NCI-H1092 treated with DMSO at 0.1 percent for 48 hours (cell line): ENCODE measurements around the gene PTPRZ1.
A peak's percentile ranks its signal among the peaks of the same experiment; 100 is the strongest.

Experiments
- DNase-seq: peaks from one replicate; lab custom pipeline; 2025; lab: John Stamatoyannopoulos, UW

The PTPRZ1 gene

DNA sequence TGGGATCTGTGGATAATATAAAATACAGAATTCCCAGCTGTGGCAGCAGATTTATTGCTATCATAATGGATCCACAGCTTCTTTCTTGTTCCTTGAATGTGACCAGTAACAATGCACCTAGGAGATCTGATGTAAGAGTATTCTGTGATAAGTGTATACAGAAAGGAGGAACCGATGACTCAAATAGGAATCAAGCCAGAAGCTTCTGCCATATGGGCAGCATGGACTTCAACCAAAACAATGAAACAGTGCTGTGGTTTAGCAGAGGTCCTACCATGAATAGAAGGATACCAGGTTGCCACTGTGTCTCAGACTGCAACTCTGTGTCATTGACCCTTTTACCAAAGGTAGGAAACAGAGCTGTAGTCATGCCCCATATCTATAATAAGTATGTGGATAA is 81.8 kb downstream of the PTPRZ1 start:
- no peak for DNase-seq

DNA sequence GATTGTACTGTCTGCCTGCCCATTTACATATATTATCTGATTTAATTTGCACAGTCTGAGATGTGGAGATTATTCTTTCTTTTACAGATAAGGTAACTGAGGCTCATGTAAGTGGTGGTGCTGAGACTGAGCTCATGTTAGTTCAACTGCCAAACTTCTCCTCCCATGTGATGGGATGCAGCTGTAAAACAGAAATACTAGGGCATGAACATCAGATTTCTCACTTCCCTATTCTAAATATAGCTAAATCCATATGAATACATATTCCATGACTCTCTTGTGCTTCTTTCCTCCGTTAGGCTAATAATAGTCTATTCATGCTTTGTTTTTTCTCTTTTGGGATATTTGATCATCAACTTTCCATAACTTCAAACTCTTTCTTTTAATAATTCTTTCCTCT is 84.7 kb downstream of the PTPRZ1 start:
- DNase-seq, result no peak

DNA sequence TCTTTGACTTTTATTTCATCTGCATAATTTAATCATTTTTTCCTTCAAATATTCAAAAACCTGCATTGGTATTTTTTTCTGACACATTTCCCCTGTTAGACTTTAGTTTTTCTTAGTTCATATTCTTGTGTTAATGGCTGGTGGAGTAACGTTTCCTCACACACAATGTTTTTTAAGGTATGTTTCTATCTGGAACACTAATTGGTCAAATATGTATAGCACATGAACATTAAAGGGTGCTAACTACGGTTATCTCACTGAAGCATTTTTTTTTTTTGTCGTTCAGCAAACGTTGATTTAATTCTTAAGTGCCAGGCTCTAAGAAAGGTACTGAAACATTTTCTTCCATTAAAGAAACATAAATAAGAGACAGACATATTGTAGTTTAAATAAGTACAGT is 87.7 kb downstream of the PTPRZ1 start:
- DNase-seq, result no peak

DNA sequence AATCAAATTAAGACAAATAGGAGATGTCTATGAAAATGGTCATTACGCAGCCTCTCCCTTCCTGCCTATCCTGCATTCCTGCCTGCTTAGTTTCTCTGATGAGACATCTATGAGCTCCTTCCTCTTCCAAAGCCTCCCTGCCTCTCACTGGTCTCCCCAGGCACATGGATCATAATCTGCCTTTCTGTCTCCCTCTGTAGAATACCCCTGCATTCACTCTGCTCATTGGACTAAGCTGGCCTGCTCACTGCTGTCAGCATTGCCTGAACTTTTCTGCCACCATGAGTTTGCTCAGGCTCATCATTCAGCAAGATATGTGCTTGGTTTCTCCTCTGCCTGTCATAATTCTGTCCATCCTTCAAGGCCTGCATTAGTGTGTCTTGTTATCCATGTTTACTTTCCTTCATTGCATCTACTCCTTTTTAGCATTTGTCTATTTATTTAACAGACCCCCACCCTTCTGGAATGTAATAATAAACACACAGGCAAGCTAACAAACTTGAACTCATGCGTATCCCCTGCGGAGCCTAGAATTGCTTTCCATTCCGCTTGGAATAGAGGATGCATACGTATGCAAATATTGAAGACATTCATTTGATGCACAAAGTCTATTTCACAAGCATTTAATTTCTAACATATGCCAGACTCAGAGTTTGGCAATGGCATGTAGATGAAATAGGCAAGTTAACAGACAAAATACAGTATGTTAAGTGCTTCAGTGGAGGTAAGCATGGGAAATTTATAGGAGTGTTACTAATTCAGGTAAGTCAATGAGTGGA is 88.3 kb downstream of the PTPRZ1 start:
- no peak for DNase-seq

DNA sequence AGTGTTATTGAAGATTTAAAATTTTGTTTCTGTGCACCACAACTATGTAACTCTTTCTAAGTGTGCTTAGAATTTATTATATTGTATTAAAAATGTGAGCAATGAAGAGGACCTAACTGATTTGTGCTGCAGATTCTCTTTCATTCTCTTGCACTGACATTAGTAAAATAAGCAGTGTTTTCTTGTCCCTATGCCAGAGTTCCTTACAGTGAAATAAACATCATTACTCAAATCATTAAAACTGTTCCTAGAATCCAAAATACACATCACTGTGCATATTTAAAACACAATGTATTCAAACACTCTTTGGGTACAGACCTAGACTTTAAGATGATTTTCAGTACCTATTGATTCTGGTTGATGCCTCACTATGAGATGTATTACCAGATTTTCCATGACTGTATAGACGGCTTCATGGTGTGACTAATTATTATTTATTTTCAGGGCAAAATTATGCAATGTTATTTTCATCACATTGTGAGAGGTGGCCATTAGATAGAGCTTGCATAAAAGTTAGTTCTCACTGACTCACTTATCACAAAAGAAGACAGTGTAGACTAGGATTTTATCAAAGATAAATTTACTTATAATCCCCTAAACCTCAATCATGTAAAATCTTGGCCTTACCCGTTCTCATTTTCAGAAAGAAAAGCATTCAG is 93.4 kb downstream of the PTPRZ1 start:
- no peak for DNase-seq

DNA sequence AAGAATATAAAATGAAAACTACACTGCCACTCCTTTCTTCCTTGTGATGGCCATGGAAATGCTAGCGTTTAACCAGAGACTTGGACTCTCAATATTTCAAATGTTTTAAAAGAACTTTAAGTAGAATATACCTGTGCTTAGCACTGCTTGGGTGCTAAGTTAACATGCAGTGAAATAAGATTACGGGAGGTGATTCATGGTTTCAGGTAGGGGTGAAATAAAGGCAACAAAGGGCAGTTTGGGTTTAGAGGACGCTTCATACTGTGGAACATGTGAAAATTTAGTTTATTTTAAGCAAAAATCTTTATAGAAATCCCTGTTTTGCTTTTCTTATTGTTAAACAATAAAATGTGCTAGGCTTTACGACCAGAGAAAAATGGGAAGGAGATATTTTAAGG is 94.0 kb downstream of the PTPRZ1 start:
- DNase-seq, result no peak

DNA sequence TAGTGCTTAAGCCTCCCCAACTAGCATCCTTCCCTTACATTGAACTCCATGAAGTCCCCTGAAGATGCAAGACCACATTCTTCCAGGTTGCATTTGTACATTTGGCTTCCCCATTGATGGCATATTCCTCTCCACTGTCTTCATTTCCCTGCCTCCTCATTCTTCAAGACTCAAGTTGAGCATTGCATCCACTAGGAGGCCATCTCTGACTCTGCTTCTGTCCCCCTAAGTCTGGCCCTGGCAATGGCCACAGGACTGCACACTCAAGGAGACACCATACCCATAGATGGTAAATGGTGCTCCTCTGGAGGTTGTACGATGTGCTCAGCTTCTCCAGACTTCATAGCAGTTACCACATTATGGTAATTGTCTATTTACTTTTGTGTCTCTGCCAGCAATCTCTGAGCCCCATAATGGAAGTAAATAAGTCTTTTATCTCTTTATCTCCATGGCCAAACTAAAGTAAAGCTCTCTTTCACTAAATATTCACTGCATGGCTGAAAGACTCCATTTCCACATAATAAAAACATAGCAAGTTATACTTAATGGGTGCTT is 112.6 kb downstream of the PTPRZ1 start:
- no peak for DNase-seq

DNA sequence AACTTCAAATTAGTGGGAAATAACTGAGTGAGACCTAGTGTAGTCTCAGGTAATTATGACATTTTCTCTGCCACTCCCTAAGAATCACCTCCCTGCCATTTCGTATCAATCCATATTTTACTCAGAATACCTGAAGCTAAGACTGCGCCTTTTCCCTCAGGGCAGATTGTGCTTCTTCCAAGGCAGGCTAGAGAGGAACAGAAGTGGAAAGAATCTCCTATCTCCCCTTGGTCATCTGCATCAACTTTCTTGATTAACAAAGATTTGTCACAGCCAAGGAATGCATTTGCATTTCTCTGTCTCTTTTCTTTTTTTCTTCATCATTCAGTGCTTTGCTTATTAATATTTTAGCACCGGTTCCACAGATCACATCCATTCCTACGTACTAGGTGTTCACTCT is 119.1 kb downstream of the PTPRZ1 start:
- DNase-seq, result no peak

DNA sequence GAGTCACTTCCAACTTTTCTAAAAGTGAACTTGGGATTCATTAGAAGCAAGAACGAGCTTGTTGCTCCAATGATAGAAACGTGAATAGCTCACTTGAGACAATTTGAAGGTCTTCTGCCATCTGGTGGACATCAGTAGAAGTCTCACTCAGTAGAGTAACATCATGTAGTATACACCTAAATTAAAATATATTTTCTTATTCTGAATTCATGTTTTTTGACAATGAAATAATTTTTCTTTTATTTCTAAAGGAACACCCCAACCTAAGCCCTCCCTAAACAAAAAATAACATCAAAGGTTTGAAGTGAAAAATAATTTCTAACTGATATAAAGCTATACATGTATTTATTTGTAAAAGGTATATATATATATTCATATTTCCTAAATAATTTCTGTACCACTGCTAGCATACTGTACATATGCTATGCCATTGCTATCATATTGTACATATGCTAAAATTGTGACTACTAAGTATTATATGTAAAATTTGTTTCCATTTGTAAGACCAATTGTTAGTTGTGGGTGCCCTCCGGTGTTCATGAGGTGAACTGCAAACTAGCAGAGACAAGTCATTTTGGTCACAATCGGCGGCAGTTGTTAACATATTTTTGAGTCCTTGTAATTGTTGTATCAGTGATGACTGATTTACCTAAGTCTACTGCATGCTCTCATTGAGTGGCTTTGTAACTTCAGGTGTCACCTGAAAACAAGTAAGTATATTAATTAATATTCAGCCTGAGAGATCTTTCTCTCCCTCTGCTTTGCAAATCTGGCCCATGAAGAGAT is 121.9 kb downstream of the PTPRZ1 start:
- peak; percentile 79 for DNase-seq

DNA sequence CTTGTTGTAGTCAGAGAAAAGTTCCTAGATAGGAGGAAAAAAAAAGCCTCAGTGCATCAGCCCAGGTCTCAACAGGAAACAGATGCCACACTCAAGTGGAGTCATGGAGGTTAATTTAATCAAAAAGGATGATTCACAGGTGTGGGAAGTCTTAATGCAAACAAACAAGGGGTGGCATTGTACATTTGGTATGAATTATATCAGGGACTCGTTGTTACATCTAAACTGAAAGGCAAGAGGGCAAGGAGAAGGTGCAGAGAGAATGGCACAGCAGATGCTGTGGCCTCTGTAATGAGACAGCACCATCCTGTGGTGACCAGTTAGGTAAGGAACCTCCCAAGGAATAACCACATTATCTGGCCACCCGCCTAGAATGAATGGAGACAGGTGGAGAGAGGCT is 133.7 kb downstream of the PTPRZ1 start:
- no peak for DNase-seq

DNA sequence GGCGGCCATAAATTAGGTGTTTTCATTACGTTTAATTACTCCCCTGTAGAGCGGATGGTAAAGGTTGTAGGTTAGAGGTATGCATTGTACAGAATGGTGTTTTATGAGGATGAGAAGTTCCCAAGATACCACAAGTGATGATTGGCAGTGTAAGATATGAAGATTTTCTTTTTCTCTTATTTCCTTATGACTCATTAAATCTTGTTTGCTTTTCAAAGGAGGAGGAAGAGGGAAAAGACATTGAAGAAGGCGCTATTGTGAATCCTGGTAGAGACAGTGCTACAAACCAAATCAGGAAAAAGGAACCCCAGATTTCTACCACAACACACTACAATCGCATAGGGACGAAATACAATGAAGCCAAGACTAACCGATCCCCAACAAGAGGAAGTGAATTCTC is 137.2 kb downstream of the PTPRZ1 start:
- no peak for DNase-seq

DNA sequence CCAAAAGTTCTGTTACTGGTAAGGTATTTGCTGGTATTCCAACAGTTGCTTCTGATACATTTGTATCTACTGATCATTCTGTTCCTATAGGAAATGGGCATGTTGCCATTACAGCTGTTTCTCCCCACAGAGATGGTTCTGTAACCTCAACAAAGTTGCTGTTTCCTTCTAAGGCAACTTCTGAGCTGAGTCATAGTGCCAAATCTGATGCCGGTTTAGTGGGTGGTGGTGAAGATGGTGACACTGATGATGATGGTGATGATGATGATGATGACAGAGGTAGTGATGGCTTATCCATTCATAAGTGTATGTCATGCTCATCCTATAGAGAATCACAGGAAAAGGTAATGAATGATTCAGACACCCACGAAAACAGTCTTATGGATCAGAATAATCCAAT is 140.1 kb downstream of the PTPRZ1 start:
- no peak for DNase-seq

DNA sequence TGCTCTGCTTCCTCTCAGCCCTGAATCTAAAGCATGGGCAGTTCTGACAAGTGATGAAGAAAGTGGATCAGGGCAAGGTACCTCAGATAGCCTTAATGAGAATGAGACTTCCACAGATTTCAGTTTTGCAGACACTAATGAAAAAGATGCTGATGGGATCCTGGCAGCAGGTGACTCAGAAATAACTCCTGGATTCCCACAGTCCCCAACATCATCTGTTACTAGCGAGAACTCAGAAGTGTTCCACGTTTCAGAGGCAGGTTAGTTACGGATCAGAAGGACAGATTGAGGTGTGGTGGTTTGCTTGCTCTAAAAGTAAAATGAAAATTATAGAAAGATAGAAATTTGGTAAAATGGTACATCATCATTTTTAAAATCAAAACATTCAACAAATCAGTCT is 140.7 kb downstream of the PTPRZ1 start:
- no peak for DNase-seq

DNA sequence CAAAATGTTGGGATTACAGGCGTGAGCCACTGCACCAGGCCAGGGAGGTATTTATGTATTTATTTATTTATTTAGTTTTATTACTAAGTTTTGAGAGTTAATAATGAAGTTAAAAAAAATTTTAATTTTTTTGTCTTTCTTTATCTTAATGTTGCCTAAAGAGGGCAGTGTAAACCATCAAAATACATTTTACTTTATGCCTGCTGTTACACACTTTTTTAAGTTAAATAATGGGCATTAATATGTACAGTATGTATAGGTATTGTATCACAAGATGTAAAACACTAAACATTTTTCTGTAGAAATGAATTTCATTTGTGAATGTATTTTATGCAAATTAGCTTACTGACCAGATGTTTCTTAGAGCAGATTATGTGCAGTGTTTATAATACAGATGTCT is 141.7 kb downstream of the PTPRZ1 start:
- no peak for DNase-seq

DNA sequence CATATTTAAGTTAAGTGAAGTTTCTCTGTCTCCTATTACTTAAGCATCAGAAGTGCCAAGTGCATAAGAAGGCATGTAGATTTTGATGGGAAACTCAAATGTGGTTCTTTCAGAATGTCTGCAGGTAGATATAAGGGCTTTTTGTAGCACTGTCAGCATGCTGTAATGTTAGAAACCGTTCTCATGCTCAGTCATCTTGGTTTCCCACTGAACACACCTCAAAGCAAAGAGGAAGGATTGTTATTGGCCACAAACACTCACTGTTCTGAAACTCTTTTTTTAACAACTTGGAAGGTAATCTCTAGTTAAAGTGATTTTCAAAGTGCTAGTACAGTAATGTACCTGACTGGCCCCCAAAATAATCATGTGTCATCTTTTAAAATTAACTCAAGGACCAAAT is 145.1 kb downstream of the PTPRZ1 start:
- no peak for DNase-seq

DNA sequence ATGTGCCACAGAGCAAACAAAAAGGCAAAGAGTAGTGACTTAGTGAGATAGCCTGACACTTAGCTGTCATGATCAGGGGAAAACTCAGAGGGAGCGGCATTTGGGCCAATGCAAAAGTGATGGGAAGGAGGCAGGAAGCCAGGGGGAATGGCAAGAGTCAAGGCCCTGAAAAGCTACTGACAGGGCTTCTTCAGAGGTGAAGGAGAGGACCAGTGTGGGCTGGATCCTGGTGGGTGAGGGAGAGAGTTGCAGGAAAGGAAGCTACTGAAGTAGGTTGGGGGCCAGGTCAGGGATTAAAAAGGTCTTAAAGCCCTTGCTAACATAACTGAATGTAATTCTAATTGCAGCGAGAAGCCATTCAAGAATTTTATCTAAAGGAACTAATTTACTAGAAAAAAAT is 154.1 kb downstream of the PTPRZ1 start:
- no peak for DNase-seq

DNA sequence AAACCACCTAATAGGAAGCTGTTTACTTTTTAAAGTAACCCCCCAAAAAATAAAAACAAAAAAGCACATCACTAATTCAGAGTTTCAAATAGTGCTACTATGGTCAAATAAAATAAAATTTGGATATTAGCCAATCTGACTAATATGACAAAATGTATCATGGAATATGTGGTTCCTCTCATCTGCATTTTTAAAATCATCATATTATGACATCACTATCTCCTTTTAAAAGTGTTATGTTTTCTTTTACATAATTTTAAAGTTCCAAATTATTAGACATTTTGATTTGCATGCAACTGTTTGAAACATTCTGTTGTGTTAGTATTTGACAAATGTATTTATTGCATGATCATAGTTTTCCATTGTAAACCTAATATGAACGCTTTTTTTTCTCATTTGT is 160.7 kb downstream of the PTPRZ1 start:
- no peak for DNase-seq

DNA sequence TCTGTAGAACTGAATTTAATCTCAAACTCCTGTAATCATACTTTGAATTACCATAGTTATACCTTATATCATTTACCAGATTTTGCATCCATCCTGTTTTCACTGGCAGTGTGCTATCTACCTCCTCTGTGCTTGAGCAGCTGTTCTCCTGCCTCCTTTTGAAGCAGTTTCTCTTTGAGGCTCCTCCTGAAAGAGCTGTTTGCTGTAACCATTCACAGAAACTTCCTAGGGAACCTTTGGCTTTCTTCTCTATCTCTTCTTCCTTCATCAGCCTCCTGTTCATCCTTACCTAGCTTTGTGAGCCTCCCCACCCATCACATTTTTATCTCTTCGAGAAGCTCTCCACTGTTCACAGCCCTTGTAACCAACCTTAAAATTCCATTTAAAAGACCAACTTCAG is 162.9 kb downstream of the PTPRZ1 start:
- no peak for DNase-seq

DNA sequence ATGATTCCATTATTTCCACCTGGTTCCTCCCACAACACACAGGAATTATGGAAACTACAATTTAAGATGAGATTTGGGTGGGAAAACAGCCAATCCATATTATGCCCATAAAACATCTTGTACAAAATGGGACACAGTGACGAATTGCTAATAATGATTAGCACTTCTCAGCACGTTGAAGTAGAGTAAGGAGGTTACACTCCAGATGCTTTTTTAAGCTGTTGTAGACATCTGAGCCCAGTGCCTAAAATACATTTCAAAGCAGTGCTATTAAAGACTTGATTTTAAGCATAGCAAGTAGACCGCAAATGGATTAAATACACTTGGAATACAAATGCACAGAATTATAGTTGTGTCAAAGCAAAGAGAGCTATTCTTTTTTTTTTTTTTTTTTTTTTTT is 165.2 kb downstream of the PTPRZ1 start:
- no peak for DNase-seq

DNA sequence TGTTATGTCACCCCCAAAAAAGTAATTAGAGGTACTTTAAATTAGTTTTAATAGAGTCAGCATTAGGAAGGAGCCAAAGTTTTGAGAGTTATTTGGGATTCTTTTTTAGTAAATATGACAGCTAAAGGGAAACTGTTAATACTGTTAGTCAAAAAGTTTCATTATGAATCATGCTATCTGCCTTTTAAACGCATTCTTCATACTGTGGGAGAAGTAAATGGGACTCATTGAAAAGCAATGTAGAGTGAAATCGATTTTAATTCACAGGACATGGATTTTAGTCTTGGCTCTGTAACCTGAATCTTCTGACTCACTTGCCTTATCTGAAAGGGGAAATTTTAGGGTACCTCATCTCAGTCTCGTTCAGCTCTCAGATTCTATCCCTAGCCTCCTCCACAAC is 165.9 kb downstream of the PTPRZ1 start:
- DNase-seq, result no peak

DNA sequence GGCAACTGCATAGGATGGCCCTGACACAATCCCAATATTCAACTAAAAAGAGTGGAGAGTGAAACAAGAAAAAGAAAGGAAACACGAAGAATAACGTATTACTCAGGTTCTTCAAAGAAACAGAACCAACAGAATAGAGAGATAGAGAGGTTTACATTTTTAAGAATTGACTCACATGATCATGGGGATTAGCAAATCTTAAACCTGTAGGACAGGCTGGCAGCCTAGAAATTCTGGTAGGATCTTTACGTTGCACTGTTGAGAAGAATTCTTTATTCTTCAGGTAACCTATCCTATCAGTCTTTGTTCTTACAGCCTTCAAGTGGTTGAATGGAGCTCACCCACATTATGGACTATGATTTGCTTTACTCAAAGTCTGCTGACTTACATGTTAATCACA is 167.2 kb downstream of the PTPRZ1 start:
- no peak for DNase-seq

DNA sequence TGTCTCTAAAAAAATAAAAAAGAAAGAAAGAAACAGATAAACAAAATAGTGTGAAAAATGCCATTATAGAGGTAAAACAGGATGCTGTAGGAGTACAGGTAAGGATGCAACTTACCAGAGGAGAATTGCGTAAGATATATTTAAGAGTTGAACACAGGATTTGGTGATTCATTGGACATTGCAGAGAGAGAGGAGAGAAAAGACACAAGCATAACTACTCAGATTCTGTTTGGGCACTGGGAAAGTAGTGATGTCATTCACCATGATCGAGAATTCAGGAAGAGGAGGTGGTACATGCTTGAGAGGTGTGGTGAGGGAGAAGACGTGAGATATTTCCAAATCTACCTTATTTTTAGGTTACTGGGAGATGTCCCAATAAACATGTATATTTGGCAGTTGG is 173.4 kb downstream of the PTPRZ1 start:
- DNase-seq, result no peak

DNA sequence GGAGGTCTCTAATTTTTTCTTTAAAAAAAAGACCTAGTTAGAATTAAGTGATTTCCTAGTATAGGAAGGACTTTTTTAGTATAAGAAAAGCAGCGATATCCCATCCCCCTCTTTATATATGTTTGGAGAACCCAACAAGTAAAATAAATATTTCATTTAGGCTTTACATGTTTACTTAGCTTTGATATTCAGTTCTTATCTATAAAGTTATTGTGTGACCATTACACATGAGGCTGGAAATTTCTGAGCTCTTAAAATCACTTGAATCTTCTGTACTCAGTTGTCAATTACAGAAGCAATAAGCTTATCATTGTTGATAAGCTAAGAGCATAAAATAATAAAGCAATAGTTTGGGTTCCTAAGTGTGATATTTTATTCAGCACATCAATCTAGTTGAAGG is 181.4 kb downstream of the PTPRZ1 start:
- no peak for DNase-seq
